ENCODE measurements around the gene RPS21. TPM values are rescaled to one million over a fixed set of nuclear protein-coding genes. Genes with fewer than 3 reads are reported as not detected.

RPS21 gene
- total RNA-seq, 4 donors from 2014 or later: 1,371 to 3,195 (median 1,826) TPM

- peaks cover 0 to 40% (median 23%) of the 10 kb centered on the region in 4 donors for H3K4me1 ChIP-seq
- H3K27ac ChIP-seq: peak overlapping the region in 1 of 4 donors; percentile 80
- peaks cover 0 to 8% of the 10 kb centered on the region in 2 donors for H3K27me3 ChIP-seq
- H3K9me3 ChIP-seq: no peaks in the 10 kb centered on the region
- H3K4me3 ChIP-seq: no peak overlapping the region
- H3K36me3 ChIP-seq: peaks cover 0 to 27% (median 0%) of the 10 kb centered on the region in 3 donors
- DNase-seq (ENCODE audit: low spot score in 2 of 2): peak; percentile 30 to 33
- WGBS, 2 donors: 63 to 79% methylated on average over 10 to 20 of the region's 23 CpGs
- peak in 4 of 5 experiments; percentile 47 to 70 (median 54) for TF ChIP-seq CTCF (IDR thresholded peaks at IDR 0.05)
- TF ChIP-seq EP300 (IDR thresholded peaks at IDR 0.05): no peak
- no peak for TF ChIP-seq POLR2A (IDR thresholded peaks at IDR 0.05)
Observed at GRCh38 chr20:62405108-62405980, 18.4 kb downstream of the RPS21 start.

GRCh38 chr20:62405981-62406513 is 19.1 kb downstream of the RPS21 start:
- Histone ChIP-seq H3K9me3 (no peaks in the 10 kb centered on the region), H3K4me1 (peaks cover 0 to 41% (median 24%) of the 10 kb centered on the region in 4 donors), H3K36me3 (peaks cover 0 to 20% (median 0%) of the 10 kb centered on the region in 3 donors), H3K27me3 (peaks cover 0 to 8% of the 10 kb centered on the region in 2 donors), H3K4me3 (peak overlapping the region in 3 of 4 donors; percentile 46 to 71 (median 50)), H3K27ac (peak overlapping the region in 2 of 4 donors; percentile 71 to 80)
- no peak for TF ChIP-seq EP300 (IDR thresholded peaks at IDR 0.05)
- TF ChIP-seq CTCF (IDR thresholded peaks at IDR 0.05): no peak
- TF ChIP-seq POLR2A (IDR thresholded peaks at IDR 0.05): no peak
- 47 to 49% methylated on average over 10 of the region's 10 CpGs for WGBS, 2 donors
- no peak for DNase-seq (ENCODE audit: low spot score in 2 of 2)

GRCh38 chr20:62406635-62407176 is 19.8 kb downstream of the RPS21 start:
- DNase-seq (ENCODE audit: low spot score in 2 of 2): no peak

GRCh38 chr20:62407221-62407992 is 20.5 kb downstream of the RPS21 start, which contains the start of gene CABLES2:
TSS of gene CABLES2 (minus strand) at chr20:62407285. CDS start at chr20:62407276, 9 bp downstream.
- peak; percentile 85 for DNase-seq (ENCODE audit: low spot score in 2 of 2)
- Histone ChIP-seq H3K36me3 (peaks cover 0 to 9% (median 0%) of the 10 kb centered on the region in 3 donors), H3K9me3 (no peaks in the 10 kb centered on the region), H3K4me1 (peaks cover 0 to 41% (median 24%) of the 10 kb centered on the region in 4 donors), H3K4me3 (peak within 1 kb of the TSS; percentile 37 to 71 (median 56)), H3K27me3 (peaks cover 0 to 8% of the 10 kb centered on the region in 2 donors), H3K27ac (peak within 1 kb of the TSS in 2 of 4 donors; percentile 71 to 80)
- TF ChIP-seq EP300 (IDR thresholded peaks at IDR 0.05) (peak; percentile 63 to 74), POLR2A (IDR thresholded peaks at IDR 0.05) (peak in 1 of 2 donors; percentile 30), CTCF (IDR thresholded peaks at IDR 0.05) (peak in 4 of 5 experiments; percentile 10 to 72 (median 38))
- WGBS, 2 donors: 11 to 14% methylated on average over 21 to 40 of the region's 73 CpGs

More at GRCh38 chr20:62406635-62407176, 19.8 kb downstream of the RPS21 start:
- peaks cover 0 to 8% of the 10 kb centered on the region in 2 donors for H3K27me3 ChIP-seq
- peak overlapping the region in 2 of 4 donors; percentile 71 to 80 for H3K27ac ChIP-seq
- peaks cover 0 to 41% (median 24%) of the 10 kb centered on the region in 4 donors for H3K4me1 ChIP-seq
- peak overlapping the region; percentile 35 to 71 (median 48) for H3K4me3 ChIP-seq
- WGBS, 2 donors: 0% methylated on average over 5 of the region's 42 CpGs; no CpG with 5 or more reads in 1 of the 2 donors
- no peaks in the 10 kb centered on the region for H3K9me3 ChIP-seq
- H3K36me3 ChIP-seq: peaks cover 0 to 13% (median 0%) of the 10 kb centered on the region in 3 donors
- TF ChIP-seq POLR2A (IDR thresholded peaks at IDR 0.05): no peak
- no peak for TF ChIP-seq CTCF (IDR thresholded peaks at IDR 0.05)
- no peak for TF ChIP-seq EP300 (IDR thresholded peaks at IDR 0.05)
